GM12878 (cell line): Measurements from ENCODE around the gene ERC2. TPM values are rescaled to one million over a fixed set of nuclear protein-coding genes. Genes with fewer than 3 reads are reported as not detected.

Source experiments
- ATAC-seq: fragments of 200-7000 bp; cut with Tn5 transposase; 3 replicates; pipeline ENCODE4 v1.9.1; 2020; ENCODE audit warnings: mild to moderate bottlenecking, moderate library complexity
- BruUV-seq: library from RNA; stranded (reverse); fragments of 400-500 nt; replicated peaks from 2 replicates; lab custom pipeline; 2021; lab: Mats Ljungman, UMichigan
- CTCF ChIA-PET: fragments of 300-600 bp; sonication (Branson Sonifier 250); formaldehyde crosslinking; extraction: SDS; loops from one replicate; lab custom pipeline; 2021; ENCODE audit warnings: inconsistent platforms; lab: Yijun Ruan, JAX
- POLR2A ChIA-PET: fragments of 350-600 bp; formaldehyde crosslinking; extraction: SDS; loops from one replicate; lab custom pipeline; 2021; ENCODE audit warnings: inconsistent platforms; lab: Charles Lee
- RAD21 ChIA-PET: fragments of 300-600 bp; sonication (Branson Sonifier 250); formaldehyde crosslinking; loops from one replicate; lab custom pipeline; 2023; ENCODE audit warnings: antibody characterized with exemption; ENCODE audit not compliant: unreplicated experiment; lab: Charles Lee
- SMC1A ChIA-PET: fragments of 300-600 bp; sonication (Branson Sonifier 250); formaldehyde crosslinking; loops from one replicate; lab custom pipeline; 2023; ENCODE audit not compliant: unreplicated experiment, uncharacterized antibody; lab: Charles Lee
- DNase-seq: peaks from one replicate; pipeline ENCODE4 v3.0.0-alpha.2; 2011; ENCODE audit warnings: low read depth, low spot score
- FAIRE-seq: peaks from 3 replicates; lab custom pipeline; 2011; peaks lifted over from hg19 to GRCh38; lab: Jason Lieb, UNC
- H2AFZ ChIP-seq: 2 replicates; pipeline ENCODE4 v1.6.0; 2011; ENCODE audit warnings: low read depth, low read length, control low read depth; ENCODE audit not compliant: control insufficient read depth
- H3K27ac ChIP-seq: 2 replicates; pipeline ENCODE4 v1.5.1; 2011; ENCODE audit warnings: control low read depth; ENCODE audit not compliant: control insufficient read depth, insufficient read depth
- H3K27me3 ChIP-seq, 2 experiments: replicated peaks in 1 of 2; 2 replicates each; pipeline versions ENCODE4 v1.6.0 to v1.6.1; 2011; ENCODE audit warnings: low read length in 1 of 2; ENCODE audit not compliant: control insufficient read depth in 2 of 2, insufficient read depth in 2 of 2
- H3K36me3 ChIP-seq, 2 experiments: 2 replicates each; pipeline ENCODE4 v1.5.1; 2011; ENCODE audit warnings: low read length in 1 of 2; ENCODE audit not compliant: control insufficient read depth in 2 of 2, insufficient read depth in 2 of 2
- H3K4me1 ChIP-seq: 2 replicates; pipeline ENCODE4 v1.6.1; 2011; ENCODE audit warnings: mild to moderate bottlenecking, low read length, moderate library complexity, mixed read lengths; ENCODE audit not compliant: control insufficient read depth, insufficient read depth
- H3K4me2 ChIP-seq: 2 replicates; pipeline ENCODE4 v1.6.0; 2011; ENCODE audit warnings: control low read depth; ENCODE audit not compliant: control insufficient read depth, insufficient read depth
- H3K4me3 ChIP-seq: fragments of 200-600 bp; sonication (generic); 2 replicates; pipeline ENCODE4 v1.5.1; 2016
- H3K79me2 ChIP-seq: 2 replicates; pipeline ENCODE4 v1.6.0; 2011; ENCODE audit warnings: low read length; ENCODE audit not compliant: control insufficient read depth, insufficient read depth
- H3K9ac ChIP-seq: 2 replicates; pipeline ENCODE4 v1.8.0; 2011; ENCODE audit warnings: low read length, control low read depth, mixed read lengths; ENCODE audit not compliant: control insufficient read depth, insufficient read depth
- H3K9me3 ChIP-seq: replicated peaks from 3 replicates; pipeline ENCODE4 v1.5.1; 2011; ENCODE audit warnings: mild to moderate bottlenecking, low read length; ENCODE audit not compliant: control insufficient read depth, insufficient read depth
- H4K20me1 ChIP-seq: 2 replicates; pipeline ENCODE4 v1.6.0; 2011; ENCODE audit not compliant: control insufficient read depth, insufficient read depth
- BHLHE40 ChIP-seq, 2 experiments: fragments of 450-650 bp in 1 of 2; IDR thresholded peaks; 2 replicates each; pipeline ENCODE4 v1.6.1; 2011 to 2017; ENCODE audit warnings: low read depth in 2 of 2, borderline replicate concordance in 1 of 2, improper control_type of control experiment in 1 of 2, low read length in 1 of 2, mild to moderate bottlenecking in 1 of 2
- CBFB ChIP-seq: IDR thresholded peaks from 2 replicates; pipeline ENCODE4 v1.6.1; 2016; ENCODE audit warnings: antibody characterized with exemption, low read depth
- CHD2 ChIP-seq: IDR thresholded peaks from 2 replicates; pipeline ENCODE4 v1.6.1; 2011; ENCODE audit warnings: low read depth, low read length, improper control_type of control experiment, borderline replicate concordance
- CHD4 ChIP-seq: fragments of 200-600 bp; sonication (generic); IDR thresholded peaks from 2 replicates; pipeline ENCODE4 v1.6.1; 2016; ENCODE audit warnings: mild to moderate bottlenecking
- HDAC2 ChIP-seq: fragments of 200-600 bp; sonication (generic); IDR thresholded peaks from 2 replicates; pipeline ENCODE4 v1.6.1; 2017
- IKZF1 ChIP-seq: fragments of 450-650 bp; conservative IDR thresholded peaks from 2 replicates; pipeline ENCODE4 v1.6.1; 2017; ENCODE audit warnings: antibody characterized with exemption, mild to moderate bottlenecking
- JUND ChIP-seq: IDR thresholded peaks from 2 replicates; pipeline ENCODE4 v1.6.1; 2012; ENCODE audit warnings: low read depth, mild to moderate bottlenecking, low read length, improper control_type of control experiment, moderate library complexity
- LARP7 ChIP-seq: fragments of 450-650 bp; IDR thresholded peaks from 2 replicates; pipeline ENCODE4 v1.6.1; 2017; ENCODE audit warnings: mild to moderate bottlenecking
- NFYA ChIP-seq: IDR thresholded peaks from 2 replicates; pipeline ENCODE4 v1.6.1; 2011; ENCODE audit warnings: low read depth, mild to moderate bottlenecking, low read length, improper control_type of control experiment, borderline replicate concordance
- RAD21 ChIP-seq: IDR thresholded peaks from 2 replicates; pipeline ENCODE4 v1.6.1; 2011; ENCODE audit warnings: mild to moderate bottlenecking, low read depth, low read length, moderate library complexity; ENCODE audit not compliant: insufficient read depth
- RUNX3 ChIP-seq: IDR thresholded peaks from 2 replicates; pipeline ENCODE4 v1.6.1; 2012; ENCODE audit warnings: low read length, inconsistent platforms
- SIX5 ChIP-seq: IDR thresholded peaks from 2 replicates; pipeline ENCODE4 v1.6.1; 2011; ENCODE audit warnings: mild to moderate bottlenecking, low read depth, low read length, moderate library complexity; ENCODE audit not compliant: severe bottlenecking
- SMAD1 ChIP-seq: fragments of 450-650 bp; IDR thresholded peaks from 2 replicates; pipeline ENCODE4 v1.6.1; 2018; ENCODE audit warnings: mild to moderate bottlenecking, low read depth; ENCODE audit not compliant: partially characterized antibody
- SMAD5 ChIP-seq: IDR thresholded peaks from 2 replicates; pipeline ENCODE4 v1.6.1; 2016; ENCODE audit warnings: antibody characterized with exemption, low read depth
- TARDBP ChIP-seq: IDR thresholded peaks from 2 replicates; pipeline ENCODE4 v1.6.1; 2016; ENCODE audit warnings: borderline replicate concordance
- WRNIP1 ChIP-seq: IDR thresholded peaks from 2 replicates; pipeline ENCODE4 v1.6.1; 2011; ENCODE audit warnings: low read depth, low read length, improper control_type of control experiment, borderline replicate concordance
- ZNF622 ChIP-seq: fragments of 450-650 bp; IDR thresholded peaks from 2 replicates; pipeline ENCODE4 v1.6.1; 2017; ENCODE audit warnings: mild to moderate bottlenecking, inconsistent platforms
- WGBS: methylation state at CpG from one replicate; pipeline ENCODE4 v1.1.6; 2016; ENCODE audit warnings: low lambda C conversion rate; ENCODE audit not compliant: insufficient replicate concordance, insufficient coverage; ENCODE audit errors: missing lambda C conversion rate; 5-methylcytosine and 5-hydroxymethylcytosine counted together
- in situ Hi-C: fragments of 300-500 bp; cut with MboI; formaldehyde crosslinking; loops from 9 replicates; pipeline ENCODE4 v1.14.3; 2018; ENCODE audit warnings: mixed read lengths
- intact Hi-C: fragments of 100-400 bp; cut with micrococcal nuclease; formaldehyde crosslinking; loops from one replicate; pipeline ENCODE4 v1.14.2; 2022; ENCODE audit not compliant: unreplicated experiment
- polyA plus RNA-seq, 11 experiments: library from polyadenylated mRNA; depleted of rRNA in 4 of 11; unstranded in 6 of 11; stranded (reverse) in 5 of 11; fragments of >200 nt; fragmentation: Nextera tagmentation in 4 of 11; fragmentation: Illumina TruSeq in 1 of 11; extraction: Ambion mirVana in 4 of 11; extraction: Trizol in 1 of 11; gene quantifications; 1 replicate in 1 of 11; 2 replicates in 10 of 11; pipeline versions ENCODE4 v1.2.1 to v1.2.3, GENCODE V29; 2011 to 2016; ENCODE audit warnings: inconsistent platforms in 2 of 11, missing spikeins in 2 of 11, low read depth in 1 of 11
- total RNA-seq, 4 experiments: library from RNA; depleted of rRNA in 3 of 4; stranded (reverse); fragments of >200 nt in 3 of 4; fragmentation: Illumina TruSeq in 1 of 4; extraction: Trizol in 1 of 4; gene quantifications; 2 replicates each; pipeline versions ENCODE4 v1.2.1 to v1.2.3, GENCODE V29; 2013 to 2021
- TF ChIP-seq, protein P1 (sequence below): fragments of 450-650 bp; IDR thresholded peaks from 2 replicates; pipeline ENCODE4 v1.6.1; 2017; ENCODE audit warnings: mild to moderate bottlenecking
- TF ChIP-seq, protein P2 (sequence below): fragments of 450-650 bp; IDR thresholded peaks from 2 replicates; pipeline ENCODE4 v1.6.1; 2014; ENCODE audit warnings: mild to moderate bottlenecking

ERC2 gene
- total and polyA plus RNA-seq, 10 of the 15 experiments (the other 5 are each of a cell fraction or from before 2014, with no cell fraction given), result 0.06 to 1.4 (median 0.12) TPM; not detected in 3

DNA sequence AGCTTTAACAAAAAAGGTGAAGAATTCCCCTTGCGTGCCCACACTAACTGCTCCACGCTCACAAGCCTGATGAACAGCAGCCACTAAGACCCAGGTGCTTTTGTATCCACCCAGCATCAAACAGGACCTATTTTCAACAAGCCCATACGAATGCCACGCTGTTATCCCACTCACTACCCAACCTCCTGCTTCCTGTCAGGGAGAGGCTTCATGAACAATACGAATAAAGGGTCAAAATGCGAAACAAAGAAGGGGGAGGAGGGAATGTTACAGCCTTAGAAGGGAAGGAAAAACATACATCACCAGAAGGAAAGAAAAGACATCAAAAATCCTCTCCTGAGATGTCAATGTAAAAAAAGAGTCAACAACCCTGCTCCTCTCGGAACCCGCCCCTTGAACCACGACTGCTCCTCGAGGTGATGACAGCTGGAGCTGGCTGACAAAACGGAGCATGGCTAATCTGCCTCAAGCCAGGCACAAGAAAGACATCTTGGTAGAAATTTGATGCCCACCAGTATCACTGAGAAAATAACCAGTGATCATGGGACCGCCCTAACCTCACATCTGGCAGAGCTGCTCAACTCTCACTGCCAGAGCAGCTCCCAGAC lies 9.7 kb downstream of the ERC2 start:
- Histone ChIP-seq H3K27ac (no peak overlapping the region), H3K4me2 (no peak overlapping the region), H3K4me1 (no peaks in the 10 kb centered on the region), H3K36me3 (no peaks in the 10 kb centered on the region), H3K79me2 (no peaks in the 10 kb centered on the region), H4K20me1 (no peaks in the 10 kb centered on the region)
- ATAC-seq (no peak), DNase-seq (no peak)
- RAD21 ChIA-PET, result no interaction called here
- SMC1A ChIA-PET, result no interaction called here
- in situ Hi-C loops, result no loop called here
- no peak for TF ChIP-seq RAD21
- no peak for TF ChIP-seq SMAD1
- no peak for TF ChIP-seq TARDBP
- no peak for TF ChIP-seq IKZF1
- no peak for TF ChIP-seq HDAC2
- no peak for TF ChIP-seq CBFB
- no peak for TF ChIP-seq ZNF622
- TF ChIP-seq WRNIP1, result no peak
- TF ChIP-seq SMAD5, result no peak
- no peak for TF ChIP-seq JUND
- TF ChIP-seq RUNX3, result no peak
- no peak for TF ChIP-seq SIX5
- TF ChIP-seq, protein P1, sequence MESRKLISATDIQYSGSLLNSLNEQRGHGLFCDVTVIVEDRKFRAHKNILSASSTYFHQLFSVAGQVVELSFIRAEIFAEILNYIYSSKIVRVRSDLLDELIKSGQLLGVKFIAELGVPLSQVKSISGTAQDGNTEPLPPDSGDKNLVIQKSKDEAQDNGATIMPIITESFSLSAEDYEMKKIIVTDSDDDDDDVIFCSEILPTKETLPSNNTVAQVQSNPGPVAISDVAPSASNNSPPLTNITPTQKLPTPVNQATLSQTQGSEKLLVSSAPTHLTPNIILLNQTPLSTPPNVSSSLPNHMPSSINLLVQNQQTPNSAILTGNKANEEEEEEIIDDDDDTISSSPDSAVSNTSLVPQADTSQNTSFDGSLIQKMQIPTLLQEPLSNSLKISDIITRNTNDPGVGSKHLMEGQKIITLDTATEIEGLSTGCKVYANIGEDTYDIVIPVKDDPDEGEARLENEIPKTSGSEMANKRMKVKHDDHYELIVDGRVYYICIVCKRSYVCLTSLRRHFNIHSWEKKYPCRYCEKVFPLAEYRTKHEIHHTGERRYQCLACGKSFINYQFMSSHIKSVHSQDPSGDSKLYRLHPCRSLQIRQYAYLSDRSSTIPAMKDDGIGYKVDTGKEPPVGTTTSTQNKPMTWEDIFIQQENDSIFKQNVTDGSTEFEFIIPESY, result no peak
- no peak for TF ChIP-seq CHD4
- TF ChIP-seq LARP7, result no peak
- no peak for TF ChIP-seq CHD2
- TF ChIP-seq NFYA, result no peak
- TF ChIP-seq, protein P2, sequence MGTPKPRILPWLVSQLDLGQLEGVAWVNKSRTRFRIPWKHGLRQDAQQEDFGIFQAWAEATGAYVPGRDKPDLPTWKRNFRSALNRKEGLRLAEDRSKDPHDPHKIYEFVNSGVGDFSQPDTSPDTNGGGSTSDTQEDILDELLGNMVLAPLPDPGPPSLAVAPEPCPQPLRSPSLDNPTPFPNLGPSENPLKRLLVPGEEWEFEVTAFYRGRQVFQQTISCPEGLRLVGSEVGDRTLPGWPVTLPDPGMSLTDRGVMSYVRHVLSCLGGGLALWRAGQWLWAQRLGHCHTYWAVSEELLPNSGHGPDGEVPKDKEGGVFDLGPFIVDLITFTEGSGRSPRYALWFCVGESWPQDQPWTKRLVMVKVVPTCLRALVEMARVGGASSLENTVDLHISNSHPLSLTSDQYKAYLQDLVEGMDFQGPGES, result no peak
- TF ChIP-seq BHLHE40 (IDR thresholded peaks at IDR 0.05; ENCODE audit: borderline replicate concordance in 1 of 2, low read depth in 2 of 2, low read length in 1 of 2), result no peak
- TF ChIP-seq, all 136 proteins: peak for 0
- Histone ChIP-seq H3K4me3 (no peak overlapping the region), H3K27me3 (peaks cover 0 to 2% of the 10 kb centered on the region in 2 experiments; a peak in 1 of 4 replicates), H3K9ac (no peak overlapping the region), H3K9me3 (no peaks in the 10 kb centered on the region), H2AFZ (no peak overlapping the region)
- intact Hi-C loops, result no loop called here
- FAIRE-seq, result no peak
- POLR2A ChIA-PET, result no interaction called here
- 16% methylated on average over 12 of the region's 12 CpGs for WGBS
- CTCF ChIA-PET, result no interaction called here
- BruUV-seq, result no TSS peak
